SK-N-SH (cell line): ENCODE results near the gene PLA2G4B.

Source experiments
- EP300 ChIP-seq, 2 experiments: IDR thresholded peaks; 2 replicates each; pipeline versions ENCODE4 v1.4.0 to v1.6.1; 2012; ENCODE audit warnings: borderline replicate concordance in 1 of 2, low read depth in 1 of 2, low read length in 1 of 2
- EZH2phosphoT487 ChIP-seq: fragments of 200-600 bp; sonication (generic); IDR thresholded peaks from 2 replicates; pipeline ENCODE4 v1.6.1; 2017; ENCODE audit warnings: low read depth, mixed run types, mild to moderate bottlenecking, antibody characterized with exemption, moderate library complexity, borderline replicate concordance
- TF ChIP-seq, protein P1 (sequence below): fragments of 200-600 bp; sonication (generic); IDR thresholded peaks from 2 replicates; pipeline ENCODE4 v1.6.1; 2017; ENCODE audit warnings: antibody characterized with exemption, mild to moderate bottlenecking, moderate library complexity

DNA sequence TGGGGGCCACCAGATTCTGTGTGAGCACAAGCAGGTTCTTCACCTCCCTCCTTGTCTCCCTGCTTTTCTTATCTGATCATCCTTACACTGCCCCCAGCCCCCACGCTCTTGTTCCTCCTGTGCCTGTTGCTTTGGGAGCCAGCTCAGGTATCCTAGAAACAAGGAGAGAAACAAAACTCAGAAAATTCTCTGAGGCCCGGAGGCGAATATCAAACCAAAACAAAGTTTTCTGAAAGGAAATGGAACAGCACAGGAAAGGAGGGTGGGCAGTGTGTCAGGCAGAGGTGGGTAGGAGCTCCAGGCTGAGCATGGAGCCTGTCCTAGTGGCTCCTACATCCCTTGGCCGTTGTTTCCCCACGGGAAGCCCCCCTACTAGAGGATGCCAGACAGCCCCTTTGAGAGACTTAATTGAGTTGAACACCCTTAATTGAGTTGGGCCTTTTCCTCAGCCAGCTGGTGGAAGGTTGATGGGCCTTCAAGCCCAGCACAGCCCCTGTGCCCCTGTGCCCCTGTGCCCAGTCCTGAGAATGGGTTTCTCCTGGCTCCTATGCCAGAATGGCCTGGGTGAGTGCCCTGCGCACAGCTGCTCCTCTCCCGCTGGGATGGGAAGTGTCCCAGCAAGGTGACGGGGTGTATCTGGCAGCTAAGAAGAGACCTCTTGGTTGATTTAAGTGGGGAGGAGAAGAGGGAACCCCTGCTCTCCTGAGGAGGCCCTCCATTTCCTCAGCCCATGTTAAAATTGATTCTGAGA lies 33.6 kb upstream of the PLA2G4B start:
- no peak for TF ChIP-seq EZH2phosphoT487
- TF ChIP-seq, protein P1, sequence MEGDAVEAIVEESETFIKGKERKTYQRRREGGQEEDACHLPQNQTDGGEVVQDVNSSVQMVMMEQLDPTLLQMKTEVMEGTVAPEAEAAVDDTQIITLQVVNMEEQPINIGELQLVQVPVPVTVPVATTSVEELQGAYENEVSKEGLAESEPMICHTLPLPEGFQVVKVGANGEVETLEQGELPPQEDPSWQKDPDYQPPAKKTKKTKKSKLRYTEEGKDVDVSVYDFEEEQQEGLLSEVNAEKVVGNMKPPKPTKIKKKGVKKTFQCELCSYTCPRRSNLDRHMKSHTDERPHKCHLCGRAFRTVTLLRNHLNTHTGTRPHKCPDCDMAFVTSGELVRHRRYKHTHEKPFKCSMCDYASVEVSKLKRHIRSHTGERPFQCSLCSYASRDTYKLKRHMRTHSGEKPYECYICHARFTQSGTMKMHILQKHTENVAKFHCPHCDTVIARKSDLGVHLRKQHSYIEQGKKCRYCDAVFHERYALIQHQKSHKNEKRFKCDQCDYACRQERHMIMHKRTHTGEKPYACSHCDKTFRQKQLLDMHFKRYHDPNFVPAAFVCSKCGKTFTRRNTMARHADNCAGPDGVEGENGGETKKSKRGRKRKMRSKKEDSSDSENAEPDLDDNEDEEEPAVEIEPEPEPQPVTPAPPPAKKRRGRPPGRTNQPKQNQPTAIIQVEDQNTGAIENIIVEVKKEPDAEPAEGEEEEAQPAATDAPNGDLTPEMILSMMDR, result no peak
- TF ChIP-seq EP300 (IDR thresholded peaks at IDR 0.05; ENCODE audit: borderline replicate concordance in 1 of 2, low read depth in 1 of 2, low read length in 1 of 2), result no peak
